IMR-90 (cell line): ENCODE measurements around the gene RHOBTB1. TPM values are rescaled to one million over a fixed set of nuclear protein-coding genes. Genes with fewer than 3 reads are reported as not detected.

Experiments
- ATAC-seq: fragments of 200-7000 bp; cut with Tn5 transposase; 2 replicates; pipeline ENCODE4 v1.9.1; 2020; ENCODE audit warnings: low read depth, mild to moderate bottlenecking, moderate library complexity
- BruUV-seq: library from RNA; stranded (reverse); fragments of 400-500 nt; replicated peaks from 2 replicates; lab custom pipeline; 2021; lab: Mats Ljungman, UMichigan
- CTCF ChIA-PET: fragments of 300-600 bp; formaldehyde crosslinking; extraction: SDS; loops from one replicate; lab custom pipeline; 2021; ENCODE audit warnings: antibody characterized with exemption; lab: Yijun Ruan, JAX
- POLR2A ChIA-PET: fragments of 300-600 bp; sonication (Branson Sonifier 250); formaldehyde crosslinking; loops from one replicate; lab custom pipeline; 2022; ENCODE audit warnings: antibody characterized with exemption; ENCODE audit not compliant: unreplicated experiment; lab: Charles Lee
- DNase-seq: peaks from one replicate; pipeline ENCODE4 v3.0.0; 2013
- H2AFZ ChIP-seq: replicated peaks from 2 replicates; pipeline ENCODE3; 2013; ENCODE audit warnings: low read length, mild to moderate bottlenecking; ENCODE audit not compliant: poor library complexity
- H2AK5ac ChIP-seq: 2 replicates; pipeline ENCODE4 v1.6.1; 2013; ENCODE audit warnings: low read depth, low read length, inconsistent platforms
- H2AK9ac ChIP-seq: replicated peaks from 2 replicates; pipeline ENCODE3; 2013; ENCODE audit warnings: mild to moderate bottlenecking, low read depth, low read length, moderate library complexity; ENCODE audit not compliant: poor library complexity
- H2BK120ac ChIP-seq: 2 replicates; pipeline ENCODE4 v1.6.1; 2013; ENCODE audit warnings: low read depth, low read length, inconsistent platforms
- H2BK15ac ChIP-seq: 3 replicates; pipeline ENCODE4 v1.6.1; 2013; ENCODE audit warnings: low read depth, low read length, inconsistent platforms
- H2BK20ac ChIP-seq: 2 replicates; pipeline ENCODE4 v1.6.1; 2013; ENCODE audit warnings: low read depth, mild to moderate bottlenecking, inconsistent platforms, low read length, moderate library complexity
- H2BK5ac ChIP-seq: 2 replicates; pipeline ENCODE4 v1.6.1; 2013; ENCODE audit warnings: mild to moderate bottlenecking, low read depth, low read length, inconsistent platforms; ENCODE audit not compliant: poor library complexity, severe bottlenecking
- H3K14ac ChIP-seq: replicated peaks from 2 replicates; pipeline ENCODE4 v1.6.1; 2013; ENCODE audit warnings: low read depth, low read length, inconsistent platforms
- H3K18ac ChIP-seq: 2 replicates; pipeline ENCODE4 v1.6.1; 2013; ENCODE audit warnings: low read depth, low read length, control low read depth
- H3K23ac ChIP-seq: 2 replicates; pipeline ENCODE4 v1.6.1; 2013; ENCODE audit warnings: low read depth, low read length, inconsistent platforms
- H3K27ac ChIP-seq: 2 replicates; pipeline ENCODE4 v1.5.1; 2013; ENCODE audit warnings: mild to moderate bottlenecking, control low read depth, low read length; ENCODE audit not compliant: insufficient read depth
- H3K27me3 ChIP-seq: 2 replicates; pipeline ENCODE4 v1.6.1; 2013; ENCODE audit warnings: low read length; ENCODE audit not compliant: control insufficient read depth, insufficient read depth
- H3K36me3 ChIP-seq: 2 replicates; pipeline ENCODE4 v1.6.1; 2013; ENCODE audit warnings: low read length, mixed read lengths; ENCODE audit not compliant: control insufficient read depth, insufficient read depth
- H3K4ac ChIP-seq: 2 replicates; pipeline ENCODE4 v1.6.1; 2013; ENCODE audit warnings: low read depth, low read length, inconsistent platforms
- H3K4me1 ChIP-seq: 2 replicates; pipeline ENCODE4 v1.6.1; 2013; ENCODE audit warnings: low read length, mixed read lengths; ENCODE audit not compliant: control insufficient read depth, insufficient read depth
- H3K4me2 ChIP-seq: 2 replicates; pipeline ENCODE4 v1.6.1; 2013; ENCODE audit warnings: low read depth, mild to moderate bottlenecking, control low read depth, low read length, moderate library complexity
- H3K4me3 ChIP-seq: 2 replicates; pipeline ENCODE4 v1.5.1; 2013; ENCODE audit warnings: low read depth, mild to moderate bottlenecking, control low read depth, low read length, moderate library complexity; ENCODE audit not compliant: insufficient read depth
- H3K56ac ChIP-seq: 2 replicates; pipeline ENCODE4 v1.6.1; 2013; ENCODE audit warnings: low read length, inconsistent platforms; ENCODE audit not compliant: insufficient read depth; ENCODE audit errors: extremely low read depth
- H3K79me1 ChIP-seq, 2 experiments: 2 replicates each; pipeline ENCODE4 v1.6.1; 2013; ENCODE audit warnings: low read length in 2 of 2, inconsistent platforms in 1 of 2, low read depth in 1 of 2
- H3K9ac ChIP-seq: 2 replicates; pipeline ENCODE4 v1.6.1; 2013; ENCODE audit warnings: low read depth, low read length, control low read depth
- H3K9me1 ChIP-seq: 2 replicates; pipeline ENCODE4 v1.6.1; 2013; ENCODE audit warnings: low read length, inconsistent platforms; ENCODE audit not compliant: insufficient read depth
- H3K9me3 ChIP-seq: 2 replicates; pipeline ENCODE4 v1.6.1; 2013; ENCODE audit warnings: low read length; ENCODE audit not compliant: control insufficient read depth, insufficient read depth
- H4K20me1 ChIP-seq: 2 replicates; pipeline ENCODE4 v1.6.1; 2013; ENCODE audit warnings: low read length, inconsistent platforms; ENCODE audit not compliant: insufficient read depth
- H4K5ac ChIP-seq: 2 replicates; pipeline ENCODE4 v1.6.1; 2013; ENCODE audit warnings: mild to moderate bottlenecking, low read depth, low read length, control low read depth
- H4K8ac ChIP-seq, 2 experiments: 2 replicates each; pipeline ENCODE4 v1.6.1; 2013; ENCODE audit warnings: low read depth in 2 of 2, low read length in 2 of 2, control low read depth in 1 of 2, inconsistent platforms in 1 of 2
- H4K91ac ChIP-seq: 2 replicates; pipeline ENCODE4 v1.6.1; 2013; ENCODE audit warnings: low read depth, low read length, inconsistent platforms; ENCODE audit not compliant: insufficient read depth
- CEBPB ChIP-seq: IDR thresholded peaks from 2 replicates; pipeline ENCODE4 v1.6.1; 2012; ENCODE audit warnings: low read depth, low read length, improper control_type of control experiment
- CHD1 ChIP-seq: IDR thresholded peaks from 2 replicates; pipeline ENCODE4 v1.6.1; 2012; ENCODE audit warnings: low read depth, low read length, improper control_type of control experiment
- CTCF ChIP-seq: conservative IDR thresholded peaks from 2 replicates; pipeline ENCODE4 v1.5.1; 2012; ENCODE audit warnings: mild to moderate bottlenecking, low read depth, low read length, improper control_type of control experiment
- ELK1 ChIP-seq: fragments of 150-350 bp; IDR thresholded peaks from 2 replicates; pipeline ENCODE4 v1.6.1; 2016; ENCODE audit warnings: low read depth, mild to moderate bottlenecking, low read length, moderate library complexity, borderline replicate concordance
- FOS ChIP-seq: fragments of 150-350 bp; IDR thresholded peaks from 2 replicates; pipeline ENCODE4 v1.6.1; 2016; ENCODE audit warnings: low read depth, low read length
- MAFK ChIP-seq: IDR thresholded peaks from 2 replicates; pipeline ENCODE4 v1.6.1; 2012; ENCODE audit warnings: low read depth, low read length, improper control_type of control experiment
- MAZ ChIP-seq: IDR thresholded peaks from 2 replicates; pipeline ENCODE4 v1.6.1; 2012; ENCODE audit warnings: low read depth, mild to moderate bottlenecking, low read length, improper control_type of control experiment, moderate library complexity, borderline replicate concordance
- MXI1 ChIP-seq: IDR thresholded peaks from 2 replicates; pipeline ENCODE4 v1.6.1; 2012; ENCODE audit warnings: low read depth, mild to moderate bottlenecking, low read length, moderate library complexity, borderline replicate concordance
- NFE2L2 ChIP-seq: fragments of 150-350 bp; IDR thresholded peaks from 2 replicates; pipeline ENCODE4 v1.6.1; 2016; ENCODE audit warnings: low read depth, mild to moderate bottlenecking, low read length
- POLR2A ChIP-seq: IDR thresholded peaks from 2 replicates; pipeline ENCODE4 v1.6.1; 2012; ENCODE audit warnings: mild to moderate bottlenecking, low read depth, low read length
- RAD21 ChIP-seq: IDR thresholded peaks from 2 replicates; pipeline ENCODE4 v1.6.1; 2012; ENCODE audit warnings: low read length, improper control_type of control experiment
- RCOR1 ChIP-seq: IDR thresholded peaks from 2 replicates; pipeline ENCODE4 v1.6.1; 2012; ENCODE audit warnings: mild to moderate bottlenecking, low read length, improper control_type of control experiment; ENCODE audit not compliant: insufficient replicate concordance
- RFX5 ChIP-seq: IDR thresholded peaks from 2 replicates; pipeline ENCODE4 v1.8.0; 2012; ENCODE audit warnings: low read depth, mild to moderate bottlenecking, low read length, moderate library complexity
- USF2 ChIP-seq: fragments of 150-350 bp; IDR thresholded peaks from 2 replicates; pipeline ENCODE4 v1.6.1; 2017; ENCODE audit warnings: mild to moderate bottlenecking, antibody characterized with exemption, low read length, low read depth
- WGBS, 2 experiments: methylation state at CpG; one replicate each; pipeline versions ENCODE4 v1.1.5 to v1.1.7; 2013; ENCODE audit warnings: missing lambda C conversion rate in 2 of 2; ENCODE audit not compliant: insufficient read length in 1 of 2; ENCODE audit errors: extremely low coverage in 2 of 2; 5-methylcytosine and 5-hydroxymethylcytosine counted together
- dilution Hi-C: fragments of 300-500 bp; cut with HindIII; formaldehyde crosslinking; loops from one replicate; pipeline ENCODE4 v1.14.3; 2018; ENCODE audit warnings: low sequenced_read_pairs; ENCODE audit not compliant: unreplicated experiment
- in situ Hi-C: fragments of 300-500 bp; cut with MboI; formaldehyde crosslinking; loops from 3 replicates; pipeline ENCODE4 v1.14.3; 2019; ENCODE audit warnings: low sequenced_read_pairs, inconsistent platforms, mixed read lengths
- intact Hi-C: fragments of 100-400 bp; cut with micrococcal nuclease; formaldehyde crosslinking; loops from 2 replicates; pipeline ENCODE4 v1.10.0; 2022
- polyA plus RNA-seq, 3 experiments: library from polyadenylated mRNA; depleted of rRNA; stranded (reverse); fragments of >200 nt; gene quantifications; 2 replicates each; pipeline ENCODE4 v1.2.3, GENCODE V29; 2012; ENCODE audit warnings: low replicate concordance in 1 of 3
- total RNA-seq: library from RNA; depleted of rRNA; stranded (reverse); fragments of >200 nt; gene quantifications from 2 replicates; pipeline ENCODE4 v1.2.3, GENCODE V29; 2012

RHOBTB1 gene
- total and polyA plus RNA-seq, 2 of the 4 experiments (the other 2 are of a cell fraction), result 8.9 to 15.2 TPM

GRCh38 chr10:60990663-60991062 is 46.7 kb upstream of the RHOBTB1 start:
- ATAC-seq (no peak), DNase-seq (no peak)
- Histone ChIP-seq H4K20me1 (no peaks in the 10 kb centered on the region), H3K9ac (no peak overlapping the region), H3K56ac (no peak overlapping the region), H3K18ac (no peak overlapping the region), H3K4ac (no peak overlapping the region), H3K36me3 (no peaks in the 10 kb centered on the region), H3K4me2 (no peak overlapping the region), H3K4me3 (no peak overlapping the region), H2BK20ac (no peak overlapping the region), H4K91ac (no peak overlapping the region), H4K5ac (no peak overlapping the region), H3K27me3 (no peaks in the 10 kb centered on the region; the same call in 1 of the 2 replicates), H2BK15ac (no peak overlapping the region), H2AK5ac (no peak overlapping the region), H3K9me1 (no peaks in the 10 kb centered on the region), H2BK120ac (no peak overlapping the region), H4K8ac (no peak overlapping the region), H3K23ac (no peak overlapping the region), H3K79me1 (no peaks in the 10 kb centered on the region), H3K4me1 (peaks cover 2% of the 10 kb centered on the region; the same call in 1 of the 2 replicates), H2AFZ (no peak overlapping the region), H3K9me3 (peaks cover 3% of the 10 kb centered on the region; the same call in 1 of the 2 replicates), H2AK9ac (no peak overlapping the region), H2BK5ac (no peak overlapping the region), H3K14ac (no peak overlapping the region), H3K27ac (no peak overlapping the region)
- WGBS, 2 experiments, result 91% methylated on average over 1 of the region's 1 CpG; no CpG with 5 or more reads in 1 of the 2 experiments
- POLR2A ChIA-PET, result no interaction called here
- TF ChIP-seq FOS (no peak), POLR2A (no peak), CTCF (no peak), USF2 (no peak), MAZ (no peak), CHD1 (no peak), CEBPB (no peak), RAD21 (no peak), MAFK (no peak), MXI1 (no peak), NFE2L2 (no peak), RCOR1 (no peak), ELK1 (no peak), RFX5 (no peak)
- CTCF ChIA-PET, result no interaction called here
- no TSS peak for BruUV-seq
- in situ Hi-C loops, result no loop called here
- dilution Hi-C loops, result no loop called here
- intact Hi-C loops, result no loop called here
